ENCODE results near the gene MMP1. TPM values are rescaled to one million over a fixed set of nuclear protein-coding genes. Genes with fewer than 3 reads are reported as not detected.

The MMP1 gene
- total and polyA plus RNA-seq, 4 donors = 0.06 to 0.09 TPM; not detected in 2

- Histone ChIP-seq H3K27ac (ENCODE audit: low read depth in 1 of 2, low read length in 2 of 2) (no peak overlapping the region), H3K27me3 (ENCODE audit: control insufficient read depth in 4 of 4, insufficient read depth in 4 of 4, low read length in 3 of 4) (peaks cover 0 to 3% (median 0%) of the 10 kb centered on the region in 4 donors), H3K4me1 (ENCODE audit: control insufficient read depth in 4 of 4, insufficient read depth in 4 of 4, low read length in 3 of 4) (no peaks in the 10 kb centered on the region), H3K4me3 (ENCODE audit: low read depth in 1 of 3, low read length in 3 of 3) (no peak overlapping the region), H3K36me3 (ENCODE audit: control insufficient read depth in 4 of 4, insufficient read depth in 3 of 4, low read depth in 1 of 4, low read length in 3 of 4) (no peaks in the 10 kb centered on the region), H3K9me3 (ENCODE audit: control insufficient read depth in 4 of 4, low read length in 3 of 4) (no peaks in the 10 kb centered on the region), H3K9ac (ENCODE audit: low read depth in 1 of 2, low read length in 2 of 2) (no peak overlapping the region)
- no peak for DNase-seq (ENCODE audit: low spot score)
- no peak for TF ChIP-seq REST (IDR thresholded peaks at IDR 0.05)
- TF ChIP-seq ATF3 (IDR thresholded peaks at IDR 0.05) = no peak
- TF ChIP-seq SP1 (IDR thresholded peaks at IDR 0.05) = no peak
- no peak for TF ChIP-seq HNF4G (IDR thresholded peaks at IDR 0.05)
- no peak for TF ChIP-seq RXRA (IDR thresholded peaks at IDR 0.05)
- no peak for TF ChIP-seq FOXA1 (IDR thresholded peaks at IDR 0.05)
- TF ChIP-seq CTCF (IDR thresholded peaks at IDR 0.05; ENCODE audit: low read depth, low read length, missing input control) = no peak
- TF ChIP-seq FOXA2 (IDR thresholded peaks at IDR 0.05) = no peak
- TF ChIP-seq ZBTB33 (IDR thresholded peaks at IDR 0.05) = no peak
- no peak for TF ChIP-seq JUND (IDR thresholded peaks at IDR 0.05)
- TF ChIP-seq EGR1 (IDR thresholded peaks at IDR 0.05; ENCODE audit: low read depth in 2 of 2) = no peak
- TF ChIP-seq NR2F2 (IDR thresholded peaks at IDR 0.05) = no peak
- TF ChIP-seq YY1 (IDR thresholded peaks at IDR 0.05) = no peak
- no peak for TF ChIP-seq HNF4A (conservative IDR thresholded peaks at IDR 0.05)
- no peak for TF ChIP-seq MAX (IDR thresholded peaks at IDR 0.05)
- no peak for TF ChIP-seq GABPA (IDR thresholded peaks at IDR 0.05 in 1 of 2, conservative IDR thresholded peaks at IDR 0.05 in 1 of 2)
- no peak for TF ChIP-seq TAF1 (conservative IDR thresholded peaks at IDR 0.05)
- no peak for TF ChIP-seq RAD21 (IDR thresholded peaks at IDR 0.05)
- WGBS = 47% methylated on average over 2 of the region's 2 CpGs
Observed at GRCh38 chr11:102762361-102762767, 35.6 kb downstream of the MMP1 start.
